KOPT-K1 (cell line): ENCODE data around the gene RIC1.
"Not testable (repeated sequence)": the region's sequence is repeated elsewhere in the genome, so short reads cannot be mapped to it uniquely, and the experiment has no call there.

ENCODE experiments used
- H3K27ac ChIP-seq: fragments of 200-600 bp; sonication (generic); 2 replicates; pipeline ENCODE4 v1.5.1; 2016; ENCODE audit warnings: antibody characterized with exemption, mild to moderate bottlenecking, low read depth, low read length; ENCODE audit not compliant: poor library complexity, severe bottlenecking
- H3K36me3 ChIP-seq: fragments of 200-600 bp; sonication (generic); 2 replicates; pipeline ENCODE4 v1.5.1; 2017; ENCODE audit warnings: antibody characterized with exemption, mild to moderate bottlenecking, low read length, moderate library complexity; ENCODE audit not compliant: insufficient read depth
- H3K9me3 ChIP-seq: fragments of 200-600 bp; sonication (generic); 2 replicates; pipeline ENCODE4 v1.5.1; 2017; ENCODE audit warnings: antibody characterized with exemption, low read length, mild to moderate bottlenecking; ENCODE audit not compliant: insufficient read depth, poor library complexity, severe bottlenecking

RIC1 gene

GRCh38 chr9:5719100-5719926, 90.4 kb downstream of the RIC1 start:
- Histone ChIP-seq H3K9me3 (peaks cover 17% of the 10 kb centered on the region), H3K27ac (no peak overlapping the region), H3K36me3 (peaks cover 30% of the 10 kb centered on the region)

GRCh38 chr9:5720151-5720550, 91.2 kb downstream of the RIC1 start:
- Histone ChIP-seq H3K36me3 (peaks cover 30% of the 10 kb centered on the region), H3K9me3 (peaks cover 17% of the 10 kb centered on the region), H3K27ac (no peak overlapping the region)

GRCh38 chr9:5721279-5722087, 92.6 kb downstream of the RIC1 start:
- Histone ChIP-seq H3K36me3 (peaks cover 26% of the 10 kb centered on the region), H3K9me3 (peaks cover 15% of the 10 kb centered on the region), H3K27ac (no peak overlapping the region)

- H3K27ac ChIP-seq, result not testable (repeated sequence)
- peaks cover 19% of the 10 kb centered on the region for H3K36me3 ChIP-seq
These were observed 93.8 kb downstream of the RIC1 start for GRCh38 chr9:5722679-5723078.

GRCh38 chr9:5735072-5735471, 106.2 kb downstream of the RIC1 start:
- Histone ChIP-seq H3K27ac (no peak overlapping the region), H3K9me3 (no peaks in the 10 kb centered on the region), H3K36me3 (peaks cover 18% of the 10 kb centered on the region; the same call in 1 of the 2 replicates)

More at GRCh38 chr9:5722679-5723078, 93.8 kb downstream of the RIC1 start:
- H3K9me3 ChIP-seq, result not testable (repeated sequence)

- Histone ChIP-seq H3K27ac (no peak overlapping the region), H3K36me3 (peaks cover 18% of the 10 kb centered on the region; the same call in 1 of the 2 replicates), H3K9me3 (no peaks in the 10 kb centered on the region)
These were observed 107.8 kb downstream of the RIC1 start for GRCh38 chr9:5736563-5737346.

- H3K27ac ChIP-seq, result no peak overlapping the region
- no peaks in the 10 kb centered on the region for H3K9me3 ChIP-seq
- H3K36me3 ChIP-seq, result peaks cover 43% of the 10 kb centered on the region
These were observed 114.2 kb downstream of the RIC1 start for GRCh38 chr9:5743109-5743508.

GRCh38 chr9:5748438-5748837, 119.5 kb downstream of the RIC1 start:
- Histone ChIP-seq H3K36me3 (peaks cover 42% of the 10 kb centered on the region), H3K9me3 (no peaks in the 10 kb centered on the region), H3K27ac (no peak overlapping the region)

- peaks cover 35% of the 10 kb centered on the region for H3K36me3 ChIP-seq
- H3K27ac ChIP-seq, result no peak overlapping the region
- no peaks in the 10 kb centered on the region for H3K9me3 ChIP-seq
These were observed 120.4 kb downstream of the RIC1 start for GRCh38 chr9:5749306-5749705.

GRCh38 chr9:5750569-5750968, 121.7 kb downstream of the RIC1 start:
- Histone ChIP-seq H3K36me3 (peaks cover 23% of the 10 kb centered on the region), H3K9me3 (no peaks in the 10 kb centered on the region), H3K27ac (no peak overlapping the region)

GRCh38 chr9:5756633-5757032, 127.7 kb downstream of the RIC1 start:
- H3K9me3 ChIP-seq, result no peaks in the 10 kb centered on the region
- no peak overlapping the region for H3K27ac ChIP-seq
- H3K36me3 ChIP-seq, result peaks cover 28% of the 10 kb centered on the region

GRCh38 chr9:5760338-5760737, 131.4 kb downstream of the RIC1 start:
- Histone ChIP-seq H3K9me3 (no peaks in the 10 kb centered on the region), H3K36me3 (peaks cover 64% of the 10 kb centered on the region), H3K27ac (no peak overlapping the region)

- Histone ChIP-seq H3K36me3 (peaks cover 70% of the 10 kb centered on the region), H3K27ac (no peak overlapping the region), H3K9me3 (no peaks in the 10 kb centered on the region)
These were observed 133.5 kb downstream of the RIC1 start for GRCh38 chr9:5762421-5762820.

- Histone ChIP-seq H3K36me3 (peaks cover 74% of the 10 kb centered on the region), H3K9me3 (no peaks in the 10 kb centered on the region)
These were observed 135.4 kb downstream of the RIC1 start for GRCh38 chr9:5764130-5764868.

More at GRCh38 chr9:5764130-5764868, 135.4 kb downstream of the RIC1 start:
- no peak overlapping the region for H3K27ac ChIP-seq
